Spleen (tissue), 11 donors: ENCODE data around the gene TATDN3. TPM values are rescaled to one million over a fixed set of nuclear protein-coding genes. Genes with fewer than 3 reads are reported as not detected.

Experiments used
- DNase-seq: peaks from one replicate; pipeline ENCODE4 v3.0.0-alpha.2; 2020
- H3K27ac ChIP-seq, 8 donors: fragments of 200-600 bp; sonication (generic) in 7 of 8; 1 replicate in 4 of 8; 2 replicates in 4 of 8; pipeline versions ENCODE4 v1.5.0 to v1.8.0; 2016 to 2021; ENCODE audit warnings: inconsistent platforms in 4 of 8, mild to moderate bottlenecking in 4 of 8, moderate library complexity in 1 of 8
- H3K27me3 ChIP-seq, 7 donors: fragments of 200-600 bp; sonication (generic) in 6 of 7; replicated peaks in 1 of 7; 1 replicate in 4 of 7; 2 replicates in 3 of 7; pipeline versions ENCODE4 v1.5.0 to v1.8.0; 2016 to 2021; ENCODE audit warnings: inconsistent platforms in 3 of 7, mild to moderate bottlenecking in 1 of 7
- H3K36me3 ChIP-seq, 6 donors: fragments of 200-600 bp; sonication (generic) in 5 of 6; 1 replicate in 4 of 6; 2 replicates in 2 of 6; pipeline versions ENCODE4 v1.5.0 to v1.8.0; 2016 to 2021; ENCODE audit warnings: inconsistent platforms in 2 of 6
- H3K4me1 ChIP-seq, 6 donors: fragments of 200-600 bp; sonication (generic) in 5 of 6; 1 replicate in 3 of 6; 2 replicates in 3 of 6; pipeline versions ENCODE4 v1.5.0 to v1.8.0; 2016 to 2021; ENCODE audit warnings: inconsistent platforms in 3 of 6
- H3K4me3 ChIP-seq, 8 donors: fragments of 200-600 bp; sonication (generic) in 7 of 8; 1 replicate in 4 of 8; 2 replicates in 4 of 8; pipeline versions ENCODE4 v1.5.0 to v1.8.0; 2016 to 2021; ENCODE audit warnings: inconsistent platforms in 4 of 8, mild to moderate bottlenecking in 4 of 8, moderate library complexity in 2 of 8
- H3K9me3 ChIP-seq, 8 donors: fragments of 200-600 bp; sonication (generic) in 7 of 8; 1 replicate in 4 of 8; 2 replicates in 4 of 8; pipeline versions ENCODE4 v1.5.0 to v1.8.0; 2016 to 2021; ENCODE audit warnings: inconsistent platforms in 4 of 8
- POLR2A ChIP-seq, 3 donors: fragments of 450-650 bp; IDR thresholded peaks; one replicate each; pipeline ENCODE4 v1.5.1; 2017; ENCODE audit warnings: antibody characterized with exemption in 3 of 3, mild to moderate bottlenecking in 1 of 3
- POLR2AphosphoS5 ChIP-seq, 3 donors: sonication (generic); formaldehyde crosslinking; IDR thresholded peaks; one replicate each; pipeline ENCODE4 v1.5.1; 2017; ENCODE audit warnings: antibody characterized with exemption in 3 of 3
- WGBS, 5 donors: extraction: QIAGEN DNeasy Blood & Tissue Kit in 3 of 5; methylation state at CpG; one replicate each; pipeline versions ENCODE4 v1.1.5 to v1.1.7; 2013 to 2018; 5-methylcytosine and 5-hydroxymethylcytosine counted together
- intact Hi-C: fragments of 100-400 bp; cut with DNase I; formaldehyde crosslinking; loops from one replicate; pipeline ENCODE4 v1.15.0; 2023; ENCODE audit warnings: low total_unique reads
- polyA plus RNA-seq, 3 donors: library from polyadenylated mRNA; stranded (reverse); fragments of 200-250 nt; gene quantifications; one replicate each; pipeline ENCODE4 v1.2.1, GENCODE V29; 2013
- total RNA-seq, 7 donors: library from RNA; depleted of rRNA in 3 of 7; stranded (reverse); fragments of >200 nt in 3 of 7; fragmentation: NEBNext Ultra II Directional in 4 of 7; extraction: Animal tissue kit (Norgen Biotek cat#: 25700) in 4 of 7; gene quantifications; one replicate each; pipeline versions ENCODE4 v1.1.0 to v1.2.1, GENCODE V29; 2016 to 2021
- TF ChIP-seq, protein P1 (sequence below), 11 experiments: fragments of 200-600 bp in 7 of 11; fragments of 450-650 bp in 4 of 11; sonication (generic) in 4 of 11; IDR thresholded peaks in 8 of 11; conservative IDR thresholded peaks in 3 of 11; 1 replicate in 7 of 11; 2 replicates in 4 of 11; pipeline versions ENCODE4 v1.4.0 to v1.8.0; 2016 to 2021; ENCODE audit warnings: antibody characterized with exemption in 11 of 11, inconsistent platforms in 4 of 11, mild to moderate bottlenecking in 1 of 11
- donor health status: healthy with polysubstance abuse.
- donor health status: DM: no; HTN: no; CAD: no; lungs with moderate emphysema.
- donor health status: DM: no; HTN: no; CAD: no.
- donor health status: Bipolar disorder and iron deficiency.
- donor health status: healthy.
- donor health status: DM: no; HTN: no; CAD: no.
- donor health status: DM: yes; HTN: yes; CAD: no.

The TATDN3 gene
- total and polyA plus RNA-seq, 10 donors, result 13.5 to 28.3 (median 20.1) TPM

DNA sequence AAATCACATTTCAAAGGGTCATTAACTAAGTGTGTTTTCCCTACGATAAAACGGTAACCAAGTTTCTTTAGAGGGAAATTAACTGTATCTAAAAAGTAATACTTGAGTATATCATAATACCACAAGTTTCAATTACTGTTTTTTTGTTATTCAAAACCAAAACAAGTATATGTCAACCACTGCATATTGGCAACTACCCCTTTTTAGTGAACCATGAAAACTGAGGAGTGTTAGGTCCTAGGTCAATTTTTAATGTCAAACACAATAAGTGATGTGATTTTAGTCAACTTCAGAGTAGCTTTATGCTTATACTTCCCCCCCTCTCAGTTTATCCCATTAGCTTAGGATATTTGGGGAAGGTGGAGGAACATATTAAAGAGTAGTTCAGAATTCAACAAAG, 10.5 kb upstream of the TATDN3 start:
- no peak for TF ChIP-seq POLR2AphosphoS5 (IDR thresholded peaks at IDR 0.05)
- TF ChIP-seq, protein P1, sequence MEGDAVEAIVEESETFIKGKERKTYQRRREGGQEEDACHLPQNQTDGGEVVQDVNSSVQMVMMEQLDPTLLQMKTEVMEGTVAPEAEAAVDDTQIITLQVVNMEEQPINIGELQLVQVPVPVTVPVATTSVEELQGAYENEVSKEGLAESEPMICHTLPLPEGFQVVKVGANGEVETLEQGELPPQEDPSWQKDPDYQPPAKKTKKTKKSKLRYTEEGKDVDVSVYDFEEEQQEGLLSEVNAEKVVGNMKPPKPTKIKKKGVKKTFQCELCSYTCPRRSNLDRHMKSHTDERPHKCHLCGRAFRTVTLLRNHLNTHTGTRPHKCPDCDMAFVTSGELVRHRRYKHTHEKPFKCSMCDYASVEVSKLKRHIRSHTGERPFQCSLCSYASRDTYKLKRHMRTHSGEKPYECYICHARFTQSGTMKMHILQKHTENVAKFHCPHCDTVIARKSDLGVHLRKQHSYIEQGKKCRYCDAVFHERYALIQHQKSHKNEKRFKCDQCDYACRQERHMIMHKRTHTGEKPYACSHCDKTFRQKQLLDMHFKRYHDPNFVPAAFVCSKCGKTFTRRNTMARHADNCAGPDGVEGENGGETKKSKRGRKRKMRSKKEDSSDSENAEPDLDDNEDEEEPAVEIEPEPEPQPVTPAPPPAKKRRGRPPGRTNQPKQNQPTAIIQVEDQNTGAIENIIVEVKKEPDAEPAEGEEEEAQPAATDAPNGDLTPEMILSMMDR (IDR thresholded peaks at IDR 0.05 in 8 of 11, conservative IDR thresholded peaks at IDR 0.05 in 3 of 11), result no peak
- no peak for TF ChIP-seq POLR2A (IDR thresholded peaks at IDR 0.05)
- no peak for DNase-seq
- no peaks in the 10 kb centered on the region for H3K9me3 ChIP-seq
- no peaks in the 10 kb centered on the region for H3K27me3 ChIP-seq
- WGBS, 5 donors, result 66 to 86% (median 80%) methylated on average over 2 of the region's 2 CpGs
- H3K27ac ChIP-seq, result no peak overlapping the region
- peaks cover 0 to 21% (median 3%) of the 10 kb centered on the region in 6 donors for H3K4me1 ChIP-seq
- peaks cover 0 to 70% (median 52%) of the 10 kb centered on the region in 6 donors for H3K36me3 ChIP-seq
- no peak overlapping the region for H3K4me3 ChIP-seq
- intact Hi-C loops, result loop anchor here (5.0 to 10.0 kb wide), 2 partner anchors 116 to 304 kb away; no protein-coding TSS in a partner anchor

DNA sequence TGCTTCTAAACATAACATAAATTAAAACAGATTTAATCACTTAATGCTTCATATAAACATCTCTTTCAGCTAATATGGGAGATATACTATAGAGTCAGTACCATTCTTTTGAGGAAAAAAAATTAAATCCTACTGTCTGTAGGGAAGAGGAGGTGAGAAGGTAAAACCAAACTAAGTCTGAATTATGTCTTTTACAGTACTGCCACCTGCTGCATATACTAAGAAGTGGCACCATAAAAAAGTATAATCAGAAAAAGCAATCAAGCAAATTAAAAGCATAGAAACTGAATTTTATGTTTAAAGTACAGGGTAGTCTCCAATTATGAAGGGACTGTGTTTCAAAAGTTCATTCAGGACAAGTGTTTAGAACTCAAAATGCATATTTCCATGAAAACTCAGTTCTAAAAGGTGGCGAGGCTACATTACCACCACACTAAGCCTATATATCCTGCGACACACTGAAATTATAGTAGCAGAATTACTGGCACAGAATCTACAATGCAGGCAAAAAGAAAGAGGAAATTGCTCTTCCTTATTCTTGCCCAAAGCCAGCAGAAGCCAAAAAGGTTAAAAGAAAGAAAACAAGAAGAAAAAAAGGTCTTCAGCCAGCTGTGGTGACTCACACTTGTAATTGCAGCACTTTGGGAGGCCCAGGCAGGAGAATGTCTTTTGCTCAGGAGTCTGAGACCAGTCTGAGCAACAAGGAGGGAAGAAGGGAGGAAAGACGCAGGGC, 9.1 kb upstream of the TATDN3 start:
- no peak for DNase-seq
- no peak for TF ChIP-seq POLR2AphosphoS5 (IDR thresholded peaks at IDR 0.05)
- TF ChIP-seq, protein P1 (IDR thresholded peaks at IDR 0.05 in 8 of 11, conservative IDR thresholded peaks at IDR 0.05 in 3 of 11), result peak in 10 of 11 experiments; percentile 30 to 75 (median 60)
- H3K4me1 ChIP-seq, result peaks cover 0 to 25% (median 3%) of the 10 kb centered on the region in 6 donors
- H3K36me3 ChIP-seq, result peaks cover 0 to 80% (median 60%) of the 10 kb centered on the region in 6 donors
- H3K27ac ChIP-seq, result peak overlapping the region in 3 of 8 donors; percentile 9 to 42 (median 24)
- H3K4me3 ChIP-seq, result no peak overlapping the region
- no peaks in the 10 kb centered on the region for H3K9me3 ChIP-seq
- 77 to 96% (median 84%) methylated on average over 3 of the region's 3 CpGs for WGBS, 5 donors
- no peaks in the 10 kb centered on the region for H3K27me3 ChIP-seq
- intact Hi-C loops, result loop anchor here (5.0 to 10.0 kb wide), 2 partner anchors 118 to 305 kb away; no protein-coding TSS in a partner anchor

DNA sequence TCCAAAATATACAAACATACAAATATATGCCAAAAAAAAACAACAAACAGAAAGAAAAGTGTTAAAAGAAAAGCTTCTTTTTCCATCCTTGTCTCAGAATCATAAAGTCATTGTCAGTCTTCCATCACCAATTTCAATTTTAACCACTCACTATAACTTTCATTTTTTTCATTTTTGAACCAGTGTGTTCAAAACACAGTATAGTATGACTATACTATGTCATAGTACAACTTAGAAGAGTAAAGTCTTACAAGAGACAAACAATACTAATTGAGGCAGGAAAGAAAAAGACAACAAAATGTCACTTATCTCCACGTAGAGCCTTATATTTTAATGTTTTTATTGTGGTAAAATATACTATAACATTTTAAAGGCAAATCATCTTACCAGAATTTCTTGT, 7.7 kb upstream of the TATDN3 start:
- peaks cover 0 to 72% (median 56%) of the 10 kb centered on the region in 6 donors for H3K36me3 ChIP-seq

More for the DNA sequence above, 7.7 kb upstream of the TATDN3 start:
- WGBS, 5 donors, result 62 to 90% (median 81%) methylated on average over 1 of the region's 1 CpG
- intact Hi-C loops, result loop anchor here (5.0 to 10.0 kb wide), 2 partner anchors 119 to 307 kb away; no protein-coding TSS in a partner anchor
- no peak for DNase-seq
- TF ChIP-seq, protein P1 (IDR thresholded peaks at IDR 0.05 in 8 of 11, conservative IDR thresholded peaks at IDR 0.05 in 3 of 11), result no peak
- no peak for TF ChIP-seq POLR2AphosphoS5 (IDR thresholded peaks at IDR 0.05)
- no peak for TF ChIP-seq POLR2A (IDR thresholded peaks at IDR 0.05)
- Histone ChIP-seq H3K9me3 (no peaks in the 10 kb centered on the region), H3K4me3 (no peak overlapping the region), H3K27ac (no peak overlapping the region), H3K4me1 (peaks cover 6 to 39% (median 13%) of the 10 kb centered on the region in 6 donors), H3K27me3 (no peaks in the 10 kb centered on the region)
